ENCODE measurements around the gene CST7. TPM values are rescaled to one million over a fixed set of nuclear protein-coding genes. Genes with fewer than 3 reads are reported as not detected.

CST7 gene
- total and polyA plus RNA-seq, 10 of the 15 experiments (the other 5 are each of a cell fraction or from before 2014, with no cell fraction given): 0.69 TPM; not detected in 9

DNA sequence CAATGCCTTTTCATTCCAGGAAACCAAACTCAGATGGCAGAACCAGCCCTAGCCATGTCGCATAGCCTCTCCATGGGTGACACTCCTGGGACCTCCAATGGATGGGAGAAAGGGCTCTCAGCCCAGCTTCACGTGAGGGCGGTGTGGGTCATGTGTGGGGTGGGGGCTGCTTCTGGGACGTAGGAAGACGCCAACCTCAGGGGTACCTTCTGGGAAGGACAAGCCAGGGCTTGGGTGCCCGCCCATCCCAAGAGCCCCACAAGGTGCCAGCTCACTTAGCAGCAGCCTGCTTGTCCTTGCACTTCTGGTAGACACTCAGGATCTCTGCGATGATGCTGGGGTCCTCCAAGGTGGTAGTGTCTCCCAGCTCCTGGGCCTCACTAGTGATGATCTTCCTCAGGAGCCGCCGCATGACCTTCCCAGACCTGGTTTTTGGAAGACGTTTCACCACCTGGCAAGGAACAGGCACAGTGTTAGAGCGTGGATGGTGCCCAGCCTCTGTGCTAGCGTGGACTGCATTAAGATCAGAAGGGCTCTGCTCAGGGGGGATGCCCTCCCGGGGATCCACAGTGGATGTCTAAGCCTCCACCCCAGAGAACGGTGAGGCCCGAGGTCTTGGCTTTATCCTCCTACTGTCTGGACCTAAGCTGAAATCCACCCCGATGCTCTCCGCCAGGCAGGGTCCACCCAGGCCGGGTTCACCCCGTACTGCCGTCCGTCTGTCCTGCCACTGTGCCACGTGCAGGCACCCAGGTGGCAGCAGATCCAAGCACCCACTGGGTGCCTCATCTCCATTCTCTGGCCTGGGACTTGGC lies 58.6 kb downstream of the CST7 start:
- no peak for FAIRE-seq
- TF ChIP-seq, protein P1, sequence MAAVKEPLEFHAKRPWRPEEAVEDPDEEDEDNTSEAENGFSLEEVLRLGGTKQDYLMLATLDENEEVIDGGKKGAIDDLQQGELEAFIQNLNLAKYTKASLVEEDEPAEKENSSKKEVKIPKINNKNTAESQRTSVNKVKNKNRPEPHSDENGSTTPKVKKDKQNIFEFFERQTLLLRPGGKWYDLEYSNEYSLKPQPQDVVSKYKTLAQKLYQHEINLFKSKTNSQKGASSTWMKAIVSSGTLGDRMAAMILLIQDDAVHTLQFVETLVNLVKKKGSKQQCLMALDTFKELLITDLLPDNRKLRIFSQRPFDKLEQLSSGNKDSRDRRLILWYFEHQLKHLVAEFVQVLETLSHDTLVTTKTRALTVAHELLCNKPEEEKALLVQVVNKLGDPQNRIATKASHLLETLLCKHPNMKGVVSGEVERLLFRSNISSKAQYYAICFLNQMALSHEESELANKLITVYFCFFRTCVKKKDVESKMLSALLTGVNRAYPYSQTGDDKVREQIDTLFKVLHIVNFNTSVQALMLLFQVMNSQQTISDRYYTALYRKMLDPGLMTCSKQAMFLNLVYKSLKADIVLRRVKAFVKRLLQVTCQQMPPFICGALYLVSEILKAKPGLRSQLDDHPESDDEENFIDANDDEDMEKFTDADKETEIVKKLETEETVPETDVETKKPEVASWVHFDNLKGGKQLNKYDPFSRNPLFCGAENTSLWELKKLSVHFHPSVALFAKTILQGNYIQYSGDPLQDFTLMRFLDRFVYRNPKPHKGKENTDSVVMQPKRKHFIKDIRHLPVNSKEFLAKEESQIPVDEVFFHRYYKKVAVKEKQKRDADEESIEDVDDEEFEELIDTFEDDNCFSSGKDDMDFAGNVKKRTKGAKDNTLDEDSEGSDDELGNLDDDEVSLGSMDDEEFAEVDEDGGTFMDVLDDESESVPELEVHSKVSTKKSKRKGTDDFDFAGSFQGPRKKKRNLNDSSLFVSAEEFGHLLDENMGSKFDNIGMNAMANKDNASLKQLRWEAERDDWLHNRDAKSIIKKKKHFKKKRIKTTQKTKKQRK (IDR thresholded peaks at IDR 0.05; ENCODE audit: low read depth, low read length): no peak
- TF ChIP-seq CEBPB (IDR thresholded peaks at IDR 0.05; ENCODE audit: borderline replicate concordance in 1 of 2, low read depth in 2 of 2, low read length in 2 of 2) (no peak), RAD21 (IDR thresholded peaks at IDR 0.05; ENCODE audit: insufficient read depth, low read depth, low read length) (no peak), GABPA (IDR thresholded peaks at IDR 0.05; ENCODE audit: low read depth) (no peak), CHD4 (IDR thresholded peaks at IDR 0.05) (no peak), FOS (IDR thresholded peaks at IDR 0.05; ENCODE audit: borderline replicate concordance, extremely low read depth, insufficient read length) (no peak), RELA (IDR thresholded peaks at IDR 0.05; ENCODE audit: borderline replicate concordance, partially characterized antibody) (no peak), SIX5 (IDR thresholded peaks at IDR 0.05; ENCODE audit: low read depth, low read length, severe bottlenecking) (no peak)
- TF ChIP-seq, protein P2, sequence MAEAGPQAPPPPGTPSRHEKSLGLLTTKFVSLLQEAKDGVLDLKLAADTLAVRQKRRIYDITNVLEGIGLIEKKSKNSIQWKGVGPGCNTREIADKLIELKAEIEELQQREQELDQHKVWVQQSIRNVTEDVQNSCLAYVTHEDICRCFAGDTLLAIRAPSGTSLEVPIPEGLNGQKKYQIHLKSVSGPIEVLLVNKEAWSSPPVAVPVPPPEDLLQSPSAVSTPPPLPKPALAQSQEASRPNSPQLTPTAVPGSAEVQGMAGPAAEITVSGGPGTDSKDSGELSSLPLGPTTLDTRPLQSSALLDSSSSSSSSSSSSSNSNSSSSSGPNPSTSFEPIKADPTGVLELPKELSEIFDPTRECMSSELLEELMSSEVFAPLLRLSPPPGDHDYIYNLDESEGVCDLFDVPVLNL (IDR thresholded peaks at IDR 0.05; ENCODE audit: low read depth, low read length): no peak
- TF ChIP-seq, protein P3, sequence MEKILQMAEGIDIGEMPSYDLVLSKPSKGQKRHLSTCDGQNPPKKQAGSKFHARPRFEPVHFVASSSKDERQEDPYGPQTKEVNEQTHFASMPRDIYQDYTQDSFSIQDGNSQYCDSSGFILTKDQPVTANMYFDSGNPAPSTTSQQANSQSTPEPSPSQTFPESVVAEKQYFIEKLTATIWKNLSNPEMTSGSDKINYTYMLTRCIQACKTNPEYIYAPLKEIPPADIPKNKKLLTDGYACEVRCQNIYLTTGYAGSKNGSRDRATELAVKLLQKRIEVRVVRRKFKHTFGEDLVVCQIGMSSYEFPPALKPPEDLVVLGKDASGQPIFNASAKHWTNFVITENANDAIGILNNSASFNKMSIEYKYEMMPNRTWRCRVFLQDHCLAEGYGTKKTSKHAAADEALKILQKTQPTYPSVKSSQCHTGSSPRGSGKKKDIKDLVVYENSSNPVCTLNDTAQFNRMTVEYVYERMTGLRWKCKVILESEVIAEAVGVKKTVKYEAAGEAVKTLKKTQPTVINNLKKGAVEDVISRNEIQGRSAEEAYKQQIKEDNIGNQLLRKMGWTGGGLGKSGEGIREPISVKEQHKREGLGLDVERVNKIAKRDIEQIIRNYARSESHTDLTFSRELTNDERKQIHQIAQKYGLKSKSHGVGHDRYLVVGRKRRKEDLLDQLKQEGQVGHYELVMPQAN (conservative IDR thresholded peaks at IDR 0.05): no peak
- TF ChIP-seq, protein P4, sequence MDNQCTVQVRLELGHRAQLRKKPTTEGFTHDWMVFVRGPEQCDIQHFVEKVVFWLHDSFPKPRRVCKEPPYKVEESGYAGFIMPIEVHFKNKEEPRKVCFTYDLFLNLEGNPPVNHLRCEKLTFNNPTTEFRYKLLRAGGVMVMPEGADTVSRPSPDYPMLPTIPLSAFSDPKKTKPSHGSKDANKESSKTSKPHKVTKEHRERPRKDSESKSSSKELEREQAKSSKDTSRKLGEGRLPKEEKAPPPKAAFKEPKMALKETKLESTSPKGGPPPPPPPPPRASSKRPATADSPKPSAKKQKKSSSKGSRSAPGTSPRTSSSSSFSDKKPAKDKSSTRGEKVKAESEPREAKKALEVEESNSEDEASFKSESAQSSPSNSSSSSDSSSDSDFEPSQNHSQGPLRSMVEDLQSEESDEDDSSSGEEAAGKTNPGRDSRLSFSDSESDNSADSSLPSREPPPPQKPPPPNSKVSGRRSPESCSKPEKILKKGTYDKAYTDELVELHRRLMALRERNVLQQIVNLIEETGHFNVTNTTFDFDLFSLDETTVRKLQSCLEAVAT (IDR thresholded peaks at IDR 0.05): no peak
- TF ChIP-seq, protein P5, sequence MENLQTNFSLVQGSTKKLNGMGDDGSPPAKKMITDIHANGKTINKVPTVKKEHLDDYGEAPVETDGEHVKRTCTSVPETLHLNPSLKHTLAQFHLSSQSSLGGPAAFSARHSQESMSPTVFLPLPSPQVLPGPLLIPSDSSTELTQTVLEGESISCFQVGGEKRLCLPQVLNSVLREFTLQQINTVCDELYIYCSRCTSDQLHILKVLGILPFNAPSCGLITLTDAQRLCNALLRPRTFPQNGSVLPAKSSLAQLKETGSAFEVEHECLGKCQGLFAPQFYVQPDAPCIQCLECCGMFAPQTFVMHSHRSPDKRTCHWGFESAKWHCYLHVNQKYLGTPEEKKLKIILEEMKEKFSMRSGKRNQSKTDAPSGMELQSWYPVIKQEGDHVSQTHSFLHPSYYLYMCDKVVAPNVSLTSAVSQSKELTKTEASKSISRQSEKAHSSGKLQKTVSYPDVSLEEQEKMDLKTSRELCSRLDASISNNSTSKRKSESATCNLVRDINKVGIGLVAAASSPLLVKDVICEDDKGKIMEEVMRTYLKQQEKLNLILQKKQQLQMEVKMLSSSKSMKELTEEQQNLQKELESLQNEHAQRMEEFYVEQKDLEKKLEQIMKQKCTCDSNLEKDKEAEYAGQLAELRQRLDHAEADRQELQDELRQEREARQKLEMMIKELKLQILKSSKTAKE (IDR thresholded peaks at IDR 0.05; ENCODE audit: low read depth, poor library complexity, severe bottlenecking): no peak

More for the DNA sequence above, 58.6 kb downstream of the CST7 start:
- no peak overlapping the region for H3K4me3 ChIP-seq
- no peaks in the 10 kb centered on the region for H3K79me2 ChIP-seq (ENCODE audit: control insufficient read depth, insufficient read depth, low read length)
- ChIA-PET RAD21 (ENCODE audit: unreplicated experiment) (interaction anchor here (1.4 kb wide), 1 partner anchor 58 kb away, joined by 3 read pairs; no protein-coding TSS in a partner anchor), POLR2A (no interaction called here), SMC1A (ENCODE audit: uncharacterized antibody, unreplicated experiment) (no interaction called here), CTCF (interaction anchor here (3.0 kb wide), 1 partner anchor 14 kb away, joined by 9 read pairs; no protein-coding TSS in a partner anchor)
- in situ Hi-C loops (cut with MboI): no loop called here
- peaks cover 9 to 15% of the 10 kb centered on the region in 2 experiments; a peak in 3 of 4 replicates for H3K36me3 ChIP-seq (ENCODE audit: control insufficient read depth in 2 of 2, insufficient read depth in 2 of 2, low read length in 1 of 2)
- intact Hi-C loops (cut with micrococcal nuclease; ENCODE audit: unreplicated experiment): no loop called here
- 92% methylated on average over 22 of the region's 22 CpGs for WGBS (ENCODE audit: insufficient coverage, insufficient replicate concordance, low lambda C conversion rate, missing lambda C conversion rate)
- DNase-seq (ENCODE audit: low read depth, low spot score) (no peak), ATAC-seq (no peak)
- H3K4me1 ChIP-seq (ENCODE audit: control insufficient read depth, insufficient read depth, low read length): no peaks in the 10 kb centered on the region
- H3K9me3 ChIP-seq (replicated peaks; ENCODE audit: control insufficient read depth, insufficient read depth, low read length): no peaks in the 10 kb centered on the region
- no TSS peak for BruUV-seq (replicated peaks)
- H3K27me3 ChIP-seq (replicated peaks in 1 of 2; ENCODE audit: control insufficient read depth in 2 of 2, insufficient read depth in 2 of 2, low read length in 1 of 2): no peaks in the 10 kb centered on the region
- H3K27ac ChIP-seq (ENCODE audit: control insufficient read depth, insufficient read depth): no peak overlapping the region
- no peak overlapping the region for H3K4me2 ChIP-seq (ENCODE audit: control insufficient read depth, insufficient read depth)
- no peak overlapping the region for H2AFZ ChIP-seq (ENCODE audit: control insufficient read depth, low read depth, low read length)
- no peak overlapping the region for H3K9ac ChIP-seq (ENCODE audit: control insufficient read depth, insufficient read depth, low read length)
- no peaks in the 10 kb centered on the region for H4K20me1 ChIP-seq (ENCODE audit: control insufficient read depth, insufficient read depth)
